K562 (cell line): ENCODE measurements around the gene DCLK1. TPM values are rescaled to one million over a fixed set of nuclear protein-coding genes. Genes with fewer than 3 reads are reported as not detected.

Source experiments
- ATAC-seq: fragments of 200-7000 bp; cut with Tn5 transposase; 3 replicates; pipeline ENCODE4 v1.9.1; 2020; ENCODE audit warnings: moderate library complexity
- BruUV-seq: library from RNA; stranded (reverse); fragments of 400-500 nt; replicated peaks from 2 replicates; lab custom pipeline; 2021; lab: Mats Ljungman, UMichigan
- CTCF ChIA-PET: fragments of 300-600 bp; formaldehyde crosslinking; extraction: SDS; loops from one replicate; lab custom pipeline; 2021; ENCODE audit warnings: low intra/inter-chr PET ratio; lab: Yijun Ruan, JAX
- POLR2A ChIA-PET: fragments of 300-600, 350-650 bp; sonication (Branson Sonifier 250); formaldehyde crosslinking; extraction: SDS; loops from one replicate; lab custom pipeline; 2021; ENCODE audit warnings: antibody characterized with exemption, inconsistent platforms; lab: Yijun Ruan, JAX
- DNase-seq, 4 experiments: peaks; one replicate each; pipeline versions ENCODE4 v3.0.0 to v3.0.0-alpha.2; 2011 to 2018; ENCODE audit warnings: low spot score in 3 of 4, mixed read lengths in 3 of 4; ENCODE audit errors: extremely low read depth in 1 of 4
- FAIRE-seq: peaks from 2 replicates; lab custom pipeline; 2011; peaks lifted over from hg19 to GRCh38; lab: Jason Lieb, UNC
- H2AFZ ChIP-seq: 2 replicates; pipeline ENCODE4 v1.6.0; 2011; ENCODE audit warnings: low read depth, low read length, control low read depth, inconsistent platforms
- H3K27ac ChIP-seq: fragments of 200-600 bp; 3 replicates; pipeline ENCODE4 v1.8.0; 2011; ENCODE audit warnings: low read depth, mild to moderate bottlenecking, control low read depth, inconsistent platforms, low read length, moderate library complexity, mixed read lengths; ENCODE audit errors: extremely low read depth
- H3K27me3 ChIP-seq, 2 experiments: fragments of 300-600 bp in 1 of 2; 2 replicates in 1 of 2; 3 replicates in 1 of 2; pipeline versions ENCODE4 v1.6.0 to v1.8.0; 2011; ENCODE audit warnings: inconsistent platforms in 2 of 2, low read length in 2 of 2, mild to moderate bottlenecking in 1 of 2, mixed read lengths in 1 of 2, moderate library complexity in 1 of 2; ENCODE audit not compliant: control insufficient read depth in 2 of 2, insufficient read depth in 2 of 2
- H3K36me3 ChIP-seq: fragments of 300-600 bp; 3 replicates; pipeline ENCODE4 v1.8.0; 2011; ENCODE audit warnings: mild to moderate bottlenecking, low read length, inconsistent platforms; ENCODE audit not compliant: control insufficient read depth, insufficient read depth
- H3K4me1 ChIP-seq, 2 experiments: fragments of 200-600 bp in 1 of 2; replicated peaks in 1 of 2; 2 replicates in 1 of 2; 3 replicates in 1 of 2; pipeline versions ENCODE4 v1.5.1 to v1.8.0; 2011; ENCODE audit warnings: inconsistent platforms in 2 of 2, low read length in 2 of 2, mild to moderate bottlenecking in 1 of 2, mixed read lengths in 1 of 2, moderate library complexity in 1 of 2; ENCODE audit not compliant: control insufficient read depth in 2 of 2, insufficient read depth in 2 of 2
- H3K4me2 ChIP-seq: 2 replicates; pipeline ENCODE4 v1.6.1; 2011; ENCODE audit warnings: low read length, control low read depth, inconsistent platforms, mixed read lengths; ENCODE audit not compliant: insufficient read depth
- H3K4me3 ChIP-seq: fragments of 200-600 bp; sonication (generic), shearing (Covaris generic); 2 replicates; pipeline ENCODE4 v1.5.1; 2016; ENCODE audit warnings: control low read depth, inconsistent platforms
- H3K79me2 ChIP-seq: fragments of 200-600 bp; 3 replicates; pipeline ENCODE4 v1.8.0; 2011; ENCODE audit warnings: low read length, inconsistent platforms; ENCODE audit not compliant: control insufficient read depth, insufficient read depth
- H3K9ac ChIP-seq, 2 experiments: 2 replicates each; pipeline versions ENCODE4 v1.6.0 to v1.6.1; 2011; ENCODE audit warnings: low read depth in 2 of 2, low read length in 2 of 2, control low read depth in 1 of 2, inconsistent platforms in 1 of 2, mild to moderate bottlenecking in 1 of 2, mixed read lengths in 1 of 2; ENCODE audit not compliant: insufficient read depth in 1 of 2
- H3K9me1 ChIP-seq: one replicate; pipeline ENCODE4 v1.6.0; 2011; ENCODE audit warnings: inconsistent platforms, mild to moderate bottlenecking, low read length, moderate library complexity; ENCODE audit not compliant: control insufficient read depth, insufficient read depth
- H3K9me3 ChIP-seq: replicated peaks from 2 replicates; pipeline ENCODE4 v1.5.1; 2011; ENCODE audit warnings: low read depth, low read length, inconsistent platforms; ENCODE audit not compliant: control insufficient read depth, insufficient read depth
- H4K20me1 ChIP-seq: replicated peaks from 2 replicates; pipeline ENCODE4 v1.6.1; 2011; ENCODE audit warnings: low read length, inconsistent platforms, mixed read lengths; ENCODE audit not compliant: control insufficient read depth, insufficient read depth
- FOXA3 ChIP-seq, 2 experiments: fragments of 450-650 bp in 1 of 2; sonication (generic) in 1 of 2; formaldehyde crosslinking; IDR thresholded peaks in 1 of 2; conservative IDR thresholded peaks in 1 of 2; 2 replicates each; pipeline versions ENCODE4 v1.4.0 to v1.8.0; 2020 to 2022; ENCODE audit warnings: mild to moderate bottlenecking in 2 of 2, missing genetic modification reagents in 1 of 2
- GABPB2 ChIP-seq: fragments of 250-450 bp; sonication (Bioruptor Pico); conservative IDR thresholded peaks from 2 replicates; pipeline ENCODE4 v1.5.1; 2021; ENCODE audit warnings: mild to moderate bottlenecking
- TRIM25 ChIP-seq: fragments of 450-650 bp; IDR thresholded peaks from 2 replicates; pipeline ENCODE4 v1.7.0; 2016; ENCODE audit warnings: borderline replicate concordance
- ZNF253 ChIP-seq: fragments of 250-450 bp; sonication (Bioruptor Pico); conservative IDR thresholded peaks from 2 replicates; pipeline ENCODE4 v1.6.1; 2021; ENCODE audit warnings: mild to moderate bottlenecking
- ZNF583 ChIP-seq: fragments of 250-450 bp; sonication (Bioruptor Pico); IDR thresholded peaks from 2 replicates; pipeline ENCODE4 v1.4.0; 2020
- WGBS: fragments of 100-300 bp; shearing (Covaris generic); methylation state at CpG from one replicate; pipeline ENCODE4 v1.1.6; 2016; ENCODE audit warnings: low coverage, mixed read lengths; ENCODE audit not compliant: insufficient coverage; ENCODE audit errors: missing lambda C conversion rate; 5-methylcytosine and 5-hydroxymethylcytosine counted together
- in situ Hi-C: fragments of 300-500 bp; cut with MboI; formaldehyde crosslinking; loops from 4 replicates; pipeline ENCODE4 v1.15.0; 2018; ENCODE audit warnings: inconsistent platforms, mixed read lengths
- intact Hi-C: fragments of 100-400 bp; cut with micrococcal nuclease; formaldehyde crosslinking; loops from 2 replicates; pipeline ENCODE4 v1.14.2; 2022
- polyA plus RNA-seq, 8 experiments: library from polyadenylated mRNA; depleted of rRNA in 4 of 8; stranded (reverse) in 5 of 8; unstranded in 3 of 8; fragments of >200 nt; fragmentation: Nextera tagmentation in 2 of 8; fragmentation: Illumina TruSeq in 1 of 8; extraction: Ambion mirVana in 2 of 8; extraction: Trizol in 1 of 8; gene quantifications; 2 replicates each; pipeline versions ENCODE4 v1.2.1 to v1.2.3, GENCODE V29; 2011 to 2014; ENCODE audit warnings: inconsistent platforms in 1 of 8, missing spikeins in 1 of 8
- total RNA-seq, 7 experiments: library from RNA; depleted of rRNA in 6 of 7; stranded (reverse); fragments of >200 nt in 6 of 7; fragmentation: Illumina TruSeq in 2 of 7; extraction: Trizol in 2 of 7; gene quantifications; 2 replicates each; pipeline versions ENCODE4 v1.2.1 to v1.2.3, GENCODE V29; 2011 to 2021; ENCODE audit warnings: low replicate concordance in 1 of 7

DCLK1 gene
- total and polyA plus RNA-seq, 9 of the 15 experiments (the other 6 are each of a cell fraction or from before 2014, with no cell fraction given), result 0.07 TPM; not detected in 8

GRCh38 chr13:35741657-35742056 is 389.5 kb downstream of the DCLK1 start:
- no peak overlapping the region for H3K27ac ChIP-seq
- intact Hi-C loops, result no loop called here
- DNase-seq (no peak), FAIRE-seq (no peak), ATAC-seq (no peak)
- no peaks in the 10 kb centered on the region for H4K20me1 ChIP-seq
- no peaks in the 10 kb centered on the region for H3K9me3 ChIP-seq
- no peak overlapping the region for H3K4me2 ChIP-seq
- no peaks in the 10 kb centered on the region for H3K27me3 ChIP-seq
- BruUV-seq, result no TSS peak
- no peaks in the 10 kb centered on the region for H3K36me3 ChIP-seq
- POLR2A ChIA-PET, result no interaction called here
- no peak overlapping the region for H3K4me3 ChIP-seq
- H3K9me1 ChIP-seq, result no peaks in the 10 kb centered on the region
- no peak for TF ChIP-seq GABPB2 (CRISPR knock-in tag)
- TF ChIP-seq ZNF253 (CRISPR knock-in tag), result no peak
- TF ChIP-seq TRIM25, result no peak
- TF ChIP-seq FOXA3 (CRISPR knock-in tag; conservative IDR thresholded peaks at IDR 0.05 in 1 of 2, IDR thresholded peaks at IDR 0.05 in 1 of 2), result peak in 1 of 2 experiments; percentile 42; a peak in 1 of 4 replicates
- TF ChIP-seq ZNF583 (CRISPR knock-in tag), result no peak
- TF ChIP-seq, all 486 proteins: peak for 1
- Histone ChIP-seq H2AFZ (no peak overlapping the region), H3K9ac (no peak overlapping the region), H3K4me1 (no peaks in the 10 kb centered on the region), H3K79me2 (no peaks in the 10 kb centered on the region)
- 0% methylated on average over 4 of the region's 5 CpGs for WGBS
- CTCF ChIA-PET, result no interaction called here
- in situ Hi-C loops, result no loop called here
